Activated T-helper 1 cell treated with anti-CD3 and anti-CD28 coated beads, Interleukin-2, amount 50 U/mL, for 16 hours (primary cell): Measurements from ENCODE around the gene EIF6.

Experiments used
- DNase-seq, 2 donors: peaks; one replicate each; pipeline ENCODE4 v3.0.0-alpha.2; 2020; ENCODE audit warnings: low read depth in 1 of 2, low spot score in 1 of 2

EIF6 gene

GRCh38 chr20:35280523-35280922 lies 4.0 kb downstream of the EIF6 start:
- DNase-seq: no peak

GRCh38 chr20:35279533-35280174 lies 4.9 kb downstream of the EIF6 start:
- no peak for DNase-seq

GRCh38 chr20:35279040-35279439 lies 5.5 kb downstream of the EIF6 start:
- no peak for DNase-seq

- DNase-seq: peak; percentile 79 to 80
Measured at GRCh38 chr20:35277531-35278395, 6.8 kb downstream of the EIF6 start, which contains the start of gene MMP24OS. Gene MMP24OS, minus strand, starts transcription at chr20:35278122. Its CDS starts 193 bp downstream, at chr20:35277929.

- no peak for DNase-seq
Measured at GRCh38 chr20:35277127-35277526, 7.4 kb downstream of the EIF6 start.

- DNase-seq: no peak
Measured at GRCh38 chr20:35276408-35276807, 8.2 kb downstream of the EIF6 start.

GRCh38 chr20:35275741-35276251 lies 8.8 kb downstream of the EIF6 start:
- DNase-seq: no peak

GRCh38 chr20:35274172-35275092 lies 10.1 kb downstream of the EIF6 start:
- no peak for DNase-seq

- DNase-seq: no peak
Measured at GRCh38 chr20:35273449-35274171, 11.0 kb downstream of the EIF6 start.

- no peak for DNase-seq
Measured at GRCh38 chr20:35271904-35272303, 12.7 kb downstream of the EIF6 start.

GRCh38 chr20:35271073-35271882 lies 13.3 kb downstream of the EIF6 start:
- DNase-seq: no peak

- DNase-seq: no peak
Measured at GRCh38 chr20:35270021-35270902, 14.3 kb downstream of the EIF6 start.

- DNase-seq: no peak
Measured at GRCh38 chr20:35269055-35269781, 15.4 kb downstream of the EIF6 start.

GRCh38 chr20:35267092-35267491 lies 17.5 kb downstream of the EIF6 start:
- DNase-seq: no peak

GRCh38 chr20:35264755-35265154 lies 19.8 kb downstream of the EIF6 start:
- DNase-seq: no peak

- no peak for DNase-seq
Measured at GRCh38 chr20:35263532-35264341, 20.8 kb downstream of the EIF6 start.
